HUDEP-2 (cell line): ENCODE data around the gene ZBTB45.
"Not testable (repeated sequence)": the region's sequence is repeated elsewhere in the genome, so short reads cannot be mapped to it uniquely, and the experiment has no call there.

Experiments
- DNase-seq, 76 experiments: peaks; one replicate each; lab custom pipeline; 2025; ENCODE audit not compliant: unreplicated experiment in 76 of 76; lab: John Stamatoyannopoulos, UW

Gene ZBTB45

DNA sequence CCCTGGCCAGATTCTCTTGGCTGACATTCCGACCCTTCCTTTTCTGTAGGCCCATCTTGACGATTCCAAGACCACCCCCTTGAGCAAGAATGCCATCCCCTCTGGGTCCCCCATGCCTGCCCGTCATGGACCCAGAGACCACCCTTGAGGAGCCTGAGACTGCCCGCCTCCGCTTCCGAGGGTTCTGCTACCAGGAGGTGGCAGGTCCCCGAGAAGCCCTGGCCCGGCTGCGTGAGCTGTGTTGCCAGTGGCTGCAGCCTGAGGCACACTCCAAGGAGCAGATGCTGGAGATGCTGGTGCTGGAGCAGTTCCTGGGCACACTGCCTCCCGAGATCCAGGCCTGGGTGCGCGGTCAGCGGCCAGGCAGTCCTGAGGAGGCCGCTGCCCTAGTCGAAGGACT lies 42.5 kb downstream of the ZBTB45 start:
- DNase-seq, result no peak

DNA sequence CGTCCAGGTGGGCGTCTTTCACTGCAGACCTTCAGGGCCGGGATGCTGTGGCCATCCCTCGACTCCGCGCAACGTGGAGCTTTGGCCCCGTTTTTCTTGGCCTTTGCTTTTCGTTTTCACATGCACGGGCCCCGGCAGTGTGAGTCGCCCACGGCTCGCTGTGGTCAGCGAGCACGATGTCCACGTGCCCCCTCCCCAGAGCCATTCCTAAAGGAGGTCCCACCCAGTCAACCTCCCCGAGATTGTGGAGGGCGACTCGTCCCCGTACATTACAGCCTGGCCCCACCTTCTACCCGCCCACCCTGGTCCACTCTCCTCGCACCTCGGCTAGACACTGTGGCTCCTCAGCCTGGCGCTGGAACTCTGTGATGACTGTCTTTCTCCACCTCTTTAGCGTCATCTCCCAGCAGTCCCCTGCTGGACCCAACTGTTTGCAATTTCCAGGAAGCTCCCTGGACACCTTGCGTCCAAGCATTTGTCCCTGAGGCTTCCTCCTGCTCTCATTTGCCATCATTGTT lies 43.1 kb downstream of the ZBTB45 start:
- peak in 9 of 76 experiments; percentile 11 to 65 (median 30) for DNase-seq

GRCh38 chr19:58475714-58476497 lies 43.7 kb downstream of the ZBTB45 start, which contains the start of gene ZNF446:
ZNF446 (plus strand) TSS chr19:58476352; CDS start chr19:58477219, 867 bp downstream.
- peak; percentile 67 to 99 (median 96) for DNase-seq

DNA sequence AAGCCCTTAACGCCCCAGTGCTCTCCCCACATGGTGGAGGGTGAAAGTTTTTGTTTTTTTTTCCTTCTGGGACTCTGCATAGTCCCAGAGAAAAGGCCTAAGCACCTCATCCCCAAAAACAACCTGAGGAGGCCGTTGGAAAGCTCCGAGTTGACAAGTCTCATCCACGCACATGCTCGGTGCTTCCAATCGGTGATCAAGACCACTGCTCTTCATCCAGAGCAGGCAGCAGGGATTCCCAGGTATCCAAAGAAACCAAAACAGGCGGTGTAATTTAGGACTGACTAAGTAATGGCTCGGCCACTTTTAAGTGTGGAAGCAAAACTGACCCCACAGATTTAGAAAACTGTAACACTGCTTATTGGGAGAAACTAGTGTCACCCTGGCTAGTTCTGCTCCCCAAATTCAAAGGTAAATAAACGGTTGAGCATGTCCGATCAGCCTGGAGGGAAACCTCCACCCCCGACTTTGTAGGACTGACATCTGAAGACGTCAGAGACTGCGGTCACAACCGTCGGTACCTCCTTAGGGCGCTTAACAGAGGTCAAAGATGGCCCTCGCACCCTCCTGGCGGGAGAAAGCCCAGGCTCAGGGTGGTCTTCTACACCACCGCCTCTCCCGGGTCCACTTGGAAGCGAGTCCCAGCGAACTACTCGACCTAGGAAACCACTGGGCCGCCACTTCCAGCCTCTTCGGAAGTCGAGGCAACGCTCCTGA lies 44.5 kb downstream of the ZBTB45 start:
- peak in 7 of 76 experiments; percentile 51 to 80 (median 58) for DNase-seq

DNA sequence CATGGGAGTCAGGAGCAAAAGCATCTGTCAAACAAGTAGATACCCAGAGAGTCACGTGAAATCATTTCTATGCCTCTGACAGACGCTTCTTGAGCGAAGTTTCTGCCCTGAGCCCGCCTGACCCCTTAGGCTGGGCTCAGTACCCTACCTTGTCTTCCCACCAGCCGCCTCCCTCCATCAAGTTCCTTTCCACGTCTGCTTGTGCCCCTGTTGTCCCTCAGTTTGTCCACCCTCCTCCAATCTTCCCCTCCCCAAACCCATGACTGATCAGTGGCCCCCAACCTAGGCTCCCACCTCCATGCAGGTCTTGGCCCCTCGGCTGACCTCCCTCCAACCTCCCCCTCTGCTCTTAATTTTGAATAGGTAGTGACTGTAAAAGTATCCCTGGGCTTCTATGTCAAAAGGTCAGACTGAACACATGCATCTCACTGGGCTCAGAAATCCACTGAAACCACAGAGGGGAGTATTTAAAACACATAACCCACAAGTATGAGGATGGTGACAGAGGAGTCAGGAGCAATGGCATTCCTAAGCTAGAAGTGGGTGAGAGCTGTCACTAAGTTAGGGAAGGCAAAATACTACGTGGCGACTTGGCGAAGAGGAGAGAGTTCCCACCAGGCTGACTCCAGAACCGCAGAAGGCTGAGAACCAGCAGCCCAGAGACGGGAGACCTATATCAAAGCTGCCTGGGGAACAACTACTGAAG lies 45.2 kb downstream of the ZBTB45 start:
- no peak for DNase-seq

GRCh38 chr19:58473775-58474174 lies 45.8 kb downstream of the ZBTB45 start:
- no peak for DNase-seq

DNA sequence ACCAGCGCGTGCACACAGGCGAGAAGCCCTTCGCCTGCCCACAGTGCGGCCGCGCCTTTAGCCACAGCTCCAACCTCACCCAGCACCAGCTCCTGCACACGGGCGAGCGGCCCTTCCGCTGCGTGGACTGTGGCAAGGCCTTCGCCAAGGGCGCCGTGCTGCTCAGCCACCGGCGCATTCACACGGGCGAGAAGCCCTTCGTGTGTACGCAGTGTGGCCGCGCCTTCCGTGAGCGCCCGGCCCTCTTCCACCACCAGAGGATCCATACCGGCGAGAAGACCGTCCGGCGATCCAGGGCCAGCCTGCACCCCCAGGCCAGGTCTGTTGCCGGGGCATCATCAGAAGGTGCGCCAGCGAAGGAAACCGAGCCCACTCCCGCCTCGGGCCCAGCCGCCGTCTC lies 47.9 kb downstream of the ZBTB45 start:
- DNase-seq, result no peak

- not testable (repeated sequence) for DNase-seq
Measured at GRCh38 chr19:58470837-58471543, 48.6 kb downstream of the ZBTB45 start.

DNA sequence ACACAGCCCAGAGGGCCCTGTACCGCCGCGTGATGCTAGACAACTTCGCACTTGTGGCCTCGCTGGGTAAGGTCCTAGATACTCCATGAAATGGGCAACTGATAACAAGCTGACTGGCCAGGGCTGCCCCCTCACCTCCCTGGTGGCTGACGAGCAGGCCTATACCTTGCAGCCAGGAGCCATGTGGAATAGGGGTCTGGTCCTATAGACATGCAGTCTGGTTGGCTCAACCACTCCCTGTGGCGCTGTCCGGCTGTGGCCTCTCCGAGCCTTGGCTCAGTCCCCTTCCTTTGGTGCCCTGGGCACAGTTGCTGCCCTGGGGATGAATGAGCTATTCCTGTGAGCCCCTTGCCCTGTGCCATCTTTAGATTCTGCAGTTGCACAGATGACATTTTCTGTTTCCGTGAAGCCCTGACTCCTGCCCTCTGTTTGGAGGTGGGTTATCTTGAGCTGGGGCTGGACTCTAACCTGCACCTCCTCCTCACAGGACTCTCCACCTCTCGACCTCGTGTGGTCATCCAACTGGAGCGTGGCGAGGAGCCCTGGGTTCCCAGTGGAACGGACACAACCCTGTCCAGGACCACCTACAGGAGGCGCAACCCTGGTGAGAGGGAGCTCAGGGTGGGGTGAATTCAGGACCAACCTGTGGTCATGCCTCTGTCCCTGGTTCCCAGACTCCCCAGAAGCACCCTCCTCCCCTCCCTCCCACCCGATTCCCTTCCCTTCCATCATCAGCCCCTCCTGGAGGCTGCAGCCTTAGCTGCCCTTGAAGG lies 50.2 kb downstream of the ZBTB45 start:
- no peak for DNase-seq

GRCh38 chr19:58468216-58468839 lies 51.3 kb downstream of the ZBTB45 start:
- DNase-seq, result peak in 3 of 76 experiments; percentile 5 to 14 (median 12)

- peak in 75 of 76 experiments; percentile 59 to 99 (median 98) for DNase-seq
Measured at GRCh38 chr19:58466760-58467589, 52.6 kb downstream of the ZBTB45 start, which contains the start of gene ZNF324. ZNF324 (plus strand) TSS chr19:58467080; CDS start chr19:58469186, 2,106 bp downstream.

GRCh38 chr19:58466089-58466759 lies 53.4 kb downstream of the ZBTB45 start:
- DNase-seq, result no peak
